SK-N-SH (cell line): ENCODE data around the gene INTS11. TPM values are rescaled to one million over a fixed set of nuclear protein-coding genes. Genes with fewer than 3 reads are reported as not detected.

ENCODE experiments used
- CTCF ChIA-PET: fragments of 300-600, 350-600 bp; formaldehyde crosslinking; extraction: SDS; loops from one replicate; lab custom pipeline; 2021; lab: Yijun Ruan, JAX
- POLR2A ChIA-PET: fragments of 350-600 bp; sonication (Branson Sonifier 250); formaldehyde crosslinking; extraction: SDS; loops from one replicate; lab custom pipeline; 2020; ENCODE audit warnings: antibody characterized with exemption, inconsistent platforms; lab: Yijun Ruan, JAX
- DNase-seq: peaks from one replicate; pipeline ENCODE4 v3.0.0; 2012
- H2AFZ ChIP-seq: fragments of 200-600 bp; sonication (generic); 2 replicates; pipeline ENCODE4 v1.8.1; 2016; ENCODE audit warnings: antibody characterized with exemption, mild to moderate bottlenecking, low read depth
- H3F3A ChIP-seq: fragments of 200-600 bp; sonication (generic); replicated peaks from 2 replicates; pipeline ENCODE3; 2016; ENCODE audit warnings: antibody characterized with exemption, mild to moderate bottlenecking; ENCODE audit not compliant: insufficient read depth
- H3K27ac ChIP-seq, 2 experiments: fragments of 200-500 bp in 1 of 2; fragments of 200-600 bp in 1 of 2; sonication (Bioruptor generic) in 1 of 2; sonication (generic), shearing (Covaris generic) in 1 of 2; 2 replicates each; pipeline versions ENCODE4 v1.5.1 to v1.6.1; 2014 to 2016; ENCODE audit warnings: low read depth in 2 of 2, inconsistent platforms in 1 of 2, low read length in 1 of 2, mild to moderate bottlenecking in 1 of 2, mixed read lengths in 1 of 2
- H3K27me3 ChIP-seq: fragments of 200-600 bp; sonication (generic), shearing (Covaris generic); 2 replicates; pipeline ENCODE4 v1.6.1; 2016; ENCODE audit warnings: mixed run types; ENCODE audit not compliant: insufficient read depth
- H3K36me3 ChIP-seq, 2 experiments: fragments of 200-500 bp in 1 of 2; fragments of 200-600 bp in 1 of 2; sonication (Bioruptor generic) in 1 of 2; sonication (generic) in 1 of 2; replicated peaks in 1 of 2; 2 replicates each; pipeline versions ENCODE3 to v1.5.1; 2014 to 2016; ENCODE audit warnings: low read length in 1 of 2, mild to moderate bottlenecking in 1 of 2; ENCODE audit not compliant: insufficient read depth in 2 of 2, control insufficient read depth in 1 of 2
- H3K4me1 ChIP-seq, 2 experiments: fragments of 200-500 bp in 1 of 2; fragments of 200-600 bp in 1 of 2; sonication (Bioruptor generic) in 1 of 2; sonication (generic), shearing (Covaris generic) in 1 of 2; 2 replicates each; pipeline versions ENCODE4 v1.5.1 to v1.6.1; 2014 to 2016; ENCODE audit warnings: low read depth in 1 of 2, low read length in 1 of 2, mixed run types in 1 of 2; ENCODE audit not compliant: insufficient read depth in 2 of 2, control insufficient read depth in 1 of 2
- H3K4me2 ChIP-seq: fragments of 200-600 bp; sonication (generic), shearing (Covaris generic); 2 replicates; pipeline ENCODE4 v1.6.1; 2017; ENCODE audit warnings: mixed run types
- H3K4me3 ChIP-seq, 2 experiments: fragments of 200-500 bp in 1 of 2; fragments of 200-600 bp in 1 of 2; sonication (Bioruptor generic) in 1 of 2; sonication (generic), shearing (Covaris generic) in 1 of 2; 2 replicates each; pipeline versions ENCODE4 v1.5.1 to v1.8.1; 2014 to 2016; ENCODE audit warnings: low read depth in 2 of 2, inconsistent platforms in 1 of 2, low read length in 1 of 2, mild to moderate bottlenecking in 1 of 2, mixed read lengths in 1 of 2, moderate library complexity in 1 of 2
- H3K79me2 ChIP-seq: fragments of 200-600 bp; sonication (generic); 2 replicates; pipeline ENCODE4 v1.8.1; 2017; ENCODE audit warnings: mild to moderate bottlenecking; ENCODE audit not compliant: insufficient read depth
- H3K9ac ChIP-seq: fragments of 200-600 bp; sonication (generic); 2 replicates; pipeline ENCODE4 v1.6.1; 2017; ENCODE audit warnings: mixed run types
- H3K9me2 ChIP-seq: fragments of 200-600 bp; sonication (generic); 2 replicates; pipeline ENCODE4 v1.6.1; 2017; ENCODE audit warnings: mixed run types
- H3K9me3 ChIP-seq: fragments of 200-600 bp; sonication (generic); 2 replicates; pipeline ENCODE4 v1.6.1; 2017; ENCODE audit warnings: mixed run types, mild to moderate bottlenecking, moderate library complexity
- H4K20me1 ChIP-seq: fragments of 200-600 bp; sonication (generic); 2 replicates; pipeline ENCODE4 v1.6.1; 2017; ENCODE audit warnings: mild to moderate bottlenecking, mixed run types; ENCODE audit not compliant: insufficient read depth
- CHD2 ChIP-seq: fragments of 150-350 bp; IDR thresholded peaks from 2 replicates; pipeline ENCODE4 v1.6.1; 2018; ENCODE audit warnings: low read length; ENCODE audit not compliant: partially characterized antibody
- EZH2phosphoT487 ChIP-seq: fragments of 200-600 bp; sonication (generic); IDR thresholded peaks from 2 replicates; pipeline ENCODE4 v1.6.1; 2017; ENCODE audit warnings: low read depth, mixed run types, mild to moderate bottlenecking, antibody characterized with exemption, moderate library complexity, borderline replicate concordance
- FOXM1 ChIP-seq: IDR thresholded peaks from 2 replicates; pipeline ENCODE4 v1.4.0; 2012; ENCODE audit warnings: low read depth, mild to moderate bottlenecking
- GABPA ChIP-seq: IDR thresholded peaks from 2 replicates; pipeline ENCODE4 v1.4.0; 2012; ENCODE audit warnings: low read depth, mild to moderate bottlenecking
- MXI1 ChIP-seq: IDR thresholded peaks from 2 replicates; pipeline ENCODE4 v1.6.1; 2012; ENCODE audit warnings: mild to moderate bottlenecking, low read depth, low read length, improper control_type of control experiment
- NFIC ChIP-seq: IDR thresholded peaks from 2 replicates; pipeline ENCODE4 v1.4.0; 2012; ENCODE audit warnings: borderline replicate concordance
- NRF1 ChIP-seq: IDR thresholded peaks from 2 replicates; pipeline ENCODE4 v1.6.1; 2012; ENCODE audit warnings: low read depth, mild to moderate bottlenecking, low read length
- POLR2AphosphoS5 ChIP-seq: IDR thresholded peaks from 2 replicates; pipeline ENCODE4 v1.6.1; 2012; ENCODE audit warnings: low read depth, low read length
- RAD21 ChIP-seq: IDR thresholded peaks from 2 replicates; pipeline ENCODE4 v1.6.1; 2012; ENCODE audit warnings: mild to moderate bottlenecking, low read length
- RCOR1 ChIP-seq: fragments of 150-350 bp; IDR thresholded peaks from 2 replicates; pipeline ENCODE4 v1.6.1; 2017; ENCODE audit warnings: antibody characterized with exemption, low read length
- RXRA ChIP-seq: IDR thresholded peaks from 2 replicates; pipeline ENCODE4 v1.4.0; 2012; ENCODE audit warnings: low read depth, mild to moderate bottlenecking, borderline replicate concordance
- TCF12 ChIP-seq: IDR thresholded peaks from 2 replicates; pipeline ENCODE4 v1.4.0; 2012
- TEAD4 ChIP-seq: IDR thresholded peaks from 2 replicates; pipeline ENCODE4 v1.4.0; 2012; ENCODE audit warnings: mild to moderate bottlenecking, borderline replicate concordance; ENCODE audit not compliant: insufficient read depth
- YY1 ChIP-seq: IDR thresholded peaks from 2 replicates; pipeline ENCODE4 v1.4.0; 2012; ENCODE audit warnings: low read depth, mild to moderate bottlenecking
- WGBS: methylation state at CpG from one replicate; pipeline ENCODE4 v1.1.6; 2017; ENCODE audit warnings: low lambda C conversion rate; 5-methylcytosine and 5-hydroxymethylcytosine counted together
- polyA plus RNA-seq, 3 experiments: library from polyadenylated mRNA; depleted of rRNA; stranded (reverse); fragments of >200 nt; gene quantifications; 2 replicates each; pipeline ENCODE4 v1.2.3, GENCODE V29; 2012
- TF ChIP-seq, protein P1 (sequence below): IDR thresholded peaks from 2 replicates; pipeline ENCODE4 v1.4.0; 2012; ENCODE audit warnings: low read depth
- TF ChIP-seq, protein P2 (sequence below): IDR thresholded peaks from 2 replicates; pipeline ENCODE4 v1.6.1; 2012; ENCODE audit warnings: mild to moderate bottlenecking, low read depth, low read length, moderate library complexity

The INTS11 gene
- polyA plus RNA-seq, 1 of the 3 experiments (the other 2 are of a cell fraction) = 137 TPM

DNA sequence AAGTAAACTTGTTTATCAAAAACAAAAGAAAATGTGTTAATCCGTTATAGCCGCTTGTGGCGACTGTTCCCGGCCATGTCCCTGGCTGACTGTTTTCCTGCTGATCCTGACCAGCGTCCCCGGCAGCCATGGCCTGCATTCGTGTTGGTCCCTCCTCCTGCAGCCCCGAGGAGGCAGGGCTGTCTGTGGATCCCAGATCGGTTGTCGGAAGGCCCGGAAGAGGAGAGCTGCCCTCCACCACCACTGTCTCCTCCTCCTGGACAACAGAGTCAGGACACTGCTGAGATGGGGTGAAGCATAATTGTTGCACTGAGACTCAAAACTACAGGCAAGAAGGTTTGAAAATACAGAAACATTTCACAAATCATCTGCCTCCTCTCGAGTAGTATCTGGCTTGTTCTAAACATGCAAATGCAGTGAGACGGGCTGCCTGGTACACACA is 37.5 kb upstream of the INTS11 start:
- POLR2A ChIA-PET = no interaction called here
- no peak overlapping the region for H3K4me2 ChIP-seq

DNA sequence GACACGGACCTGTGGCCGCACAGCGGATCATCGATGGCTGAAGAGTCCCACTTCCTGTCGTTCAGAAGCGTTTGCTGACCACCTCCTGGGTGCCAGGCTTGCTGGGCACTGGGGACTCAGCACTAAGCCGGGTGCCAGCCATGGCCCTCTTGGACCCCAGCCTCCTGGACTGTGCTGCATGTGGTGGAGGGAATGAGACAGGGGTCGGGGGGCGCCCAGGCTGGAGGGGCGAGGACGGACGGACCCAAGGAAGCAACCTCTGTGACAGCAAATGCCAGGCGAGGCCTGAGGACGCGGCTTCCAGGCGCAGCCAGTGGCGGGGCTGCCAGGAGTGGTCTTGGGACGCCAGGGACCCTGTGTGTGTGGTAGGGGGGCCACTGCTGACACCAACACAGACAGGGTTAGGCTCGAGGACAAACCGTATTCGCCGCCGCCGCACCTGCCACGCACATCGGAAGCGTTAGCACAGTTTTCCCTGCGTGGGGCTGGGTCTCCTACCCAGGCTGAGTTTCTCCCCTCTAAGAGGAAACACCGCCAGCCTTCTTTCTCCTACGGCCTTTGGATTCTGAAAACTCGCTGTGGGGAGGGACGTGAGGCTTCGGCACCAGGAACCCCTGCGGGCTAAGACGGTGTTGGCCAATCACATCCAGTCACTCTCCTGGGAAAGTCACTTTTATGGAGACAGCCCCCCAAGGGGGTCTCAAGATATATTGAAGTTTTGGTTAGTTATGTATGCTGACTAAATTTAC is 36.9 kb upstream of the INTS11 start:
- Histone ChIP-seq H3K9me2 (no peaks in the 10 kb centered on the region), H3K9ac (no peak overlapping the region; the same call in 1 of the 2 replicates), H3K36me3 (no peaks in the 10 kb centered on the region), H3K27ac (peak overlapping the region; percentile 88 to 98), H3K4me2 (peak overlapping the region; percentile 70; the same call in 1 of the 2 replicates), H2AFZ (no peak overlapping the region; the same call in 1 of the 2 replicates), H3K4me1 (peaks cover 20 to 39% of the 10 kb centered on the region in 2 experiments; a peak in 3 of 4 replicates), H3F3A (peaks cover 11% of the 10 kb centered on the region), H3K9me3 (no peaks in the 10 kb centered on the region), H3K27me3 (no peaks in the 10 kb centered on the region), H4K20me1 (no peaks in the 10 kb centered on the region), H3K79me2 (no peaks in the 10 kb centered on the region), H3K4me3 (no peak overlapping the region)
- POLR2A ChIA-PET = no interaction called here
- DNase-seq = no peak
- WGBS = 83% methylated on average over 13 of the region's 35 CpGs
- CTCF ChIA-PET = no interaction called here
- TF ChIP-seq FOXM1 (no peak), RAD21 (no peak), YY1 (no peak), NFIC (no peak), GABPA (no peak), NRF1 (no peak), EZH2phosphoT487 (no peak), TCF12 (no peak), TEAD4 (no peak), POLR2AphosphoS5 (no peak), MXI1 (no peak), RCOR1 (no peak), RXRA (no peak)
- TF ChIP-seq, protein P1, sequence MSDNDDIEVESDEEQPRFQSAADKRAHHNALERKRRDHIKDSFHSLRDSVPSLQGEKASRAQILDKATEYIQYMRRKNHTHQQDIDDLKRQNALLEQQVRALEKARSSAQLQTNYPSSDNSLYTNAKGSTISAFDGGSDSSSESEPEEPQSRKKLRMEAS = no peak
- TF ChIP-seq, protein P2, sequence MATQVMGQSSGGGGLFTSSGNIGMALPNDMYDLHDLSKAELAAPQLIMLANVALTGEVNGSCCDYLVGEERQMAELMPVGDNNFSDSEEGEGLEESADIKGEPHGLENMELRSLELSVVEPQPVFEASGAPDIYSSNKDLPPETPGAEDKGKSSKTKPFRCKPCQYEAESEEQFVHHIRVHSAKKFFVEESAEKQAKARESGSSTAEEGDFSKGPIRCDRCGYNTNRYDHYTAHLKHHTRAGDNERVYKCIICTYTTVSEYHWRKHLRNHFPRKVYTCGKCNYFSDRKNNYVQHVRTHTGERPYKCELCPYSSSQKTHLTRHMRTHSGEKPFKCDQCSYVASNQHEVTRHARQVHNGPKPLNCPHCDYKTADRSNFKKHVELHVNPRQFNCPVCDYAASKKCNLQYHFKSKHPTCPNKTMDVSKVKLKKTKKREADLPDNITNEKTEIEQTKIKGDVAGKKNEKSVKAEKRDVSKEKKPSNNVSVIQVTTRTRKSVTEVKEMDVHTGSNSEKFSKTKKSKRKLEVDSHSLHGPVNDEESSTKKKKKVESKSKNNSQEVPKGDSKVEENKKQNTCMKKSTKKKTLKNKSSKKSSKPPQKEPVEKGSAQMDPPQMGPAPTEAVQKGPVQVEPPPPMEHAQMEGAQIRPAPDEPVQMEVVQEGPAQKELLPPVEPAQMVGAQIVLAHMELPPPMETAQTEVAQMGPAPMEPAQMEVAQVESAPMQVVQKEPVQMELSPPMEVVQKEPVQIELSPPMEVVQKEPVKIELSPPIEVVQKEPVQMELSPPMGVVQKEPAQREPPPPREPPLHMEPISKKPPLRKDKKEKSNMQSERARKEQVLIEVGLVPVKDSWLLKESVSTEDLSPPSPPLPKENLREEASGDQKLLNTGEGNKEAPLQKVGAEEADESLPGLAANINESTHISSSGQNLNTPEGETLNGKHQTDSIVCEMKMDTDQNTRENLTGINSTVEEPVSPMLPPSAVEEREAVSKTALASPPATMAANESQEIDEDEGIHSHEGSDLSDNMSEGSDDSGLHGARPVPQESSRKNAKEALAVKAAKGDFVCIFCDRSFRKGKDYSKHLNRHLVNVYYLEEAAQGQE = no peak

More for the DNA sequence above, 37.5 kb upstream of the INTS11 start:
- H3K36me3 ChIP-seq = no peaks in the 10 kb centered on the region
- no peak overlapping the region for H3K4me3 ChIP-seq
- H4K20me1 ChIP-seq = no peaks in the 10 kb centered on the region
- H3K79me2 ChIP-seq = no peaks in the 10 kb centered on the region
- DNase-seq = no peak
- no peaks in the 10 kb centered on the region for H3K27me3 ChIP-seq
- H3K27ac ChIP-seq = peak overlapping the region in 1 of 2 experiments; percentile 24; a peak in 2 of 4 replicates
- TF ChIP-seq RCOR1 = no peak
- TF ChIP-seq, protein P2 = no peak
- no peak for TF ChIP-seq FOXM1
- TF ChIP-seq, protein P1 = no peak
- no peak for TF ChIP-seq CHD2
- CTCF ChIA-PET = interaction anchor here (2.0 kb wide), 1 partner anchor 10 kb away, joined by 11 read pairs; no protein-coding TSS in a partner anchor
- H2AFZ ChIP-seq = no peak overlapping the region
- H3K9me2 ChIP-seq = no peaks in the 10 kb centered on the region
- H3K4me1 ChIP-seq = peaks cover 20 to 36% of the 10 kb centered on the region in 2 experiments; a peak in 3 of 4 replicates
- H3F3A ChIP-seq = peaks cover 11% of the 10 kb centered on the region
- no peak overlapping the region for H3K9ac ChIP-seq
- 71% methylated on average over 12 of the region's 13 CpGs for WGBS
- no peaks in the 10 kb centered on the region for H3K9me3 ChIP-seq
